A673 (cell line): ENCODE measurements around the gene ITSN2. TPM values are rescaled to one million over a fixed set of nuclear protein-coding genes. Genes with fewer than 3 reads are reported as not detected.

Source experiments
- BruUV-seq: library from RNA; stranded (reverse); fragments of 400-500 nt; replicated peaks from 2 replicates; lab custom pipeline; 2021; lab: Mats Ljungman, UMichigan
- CTCF ChIA-PET: fragments of 300-600 bp; sonication (Branson Sonifier 250); formaldehyde crosslinking; loops from one replicate; lab custom pipeline; 2022; ENCODE audit warnings: antibody characterized with exemption; lab: Charles Lee
- POLR2A ChIA-PET: fragments of 300-600 bp; sonication (Branson Sonifier 250); formaldehyde crosslinking; loops from one replicate; lab custom pipeline; 2022; ENCODE audit warnings: antibody characterized with exemption; ENCODE audit not compliant: low non-redundant PET; lab: Charles Lee
- DNase-seq: peaks from one replicate; pipeline ENCODE4 v3.0.0-alpha.2; 2015; ENCODE audit warnings: low spot score
- H3K27ac ChIP-seq: fragments of 200-600 bp; sonication (generic); 2 replicates; pipeline ENCODE4 v1.5.1; 2016; ENCODE audit warnings: mixed run types, low read depth, mild to moderate bottlenecking, mixed read lengths, antibody characterized with exemption, low read length; ENCODE audit not compliant: poor library complexity, severe bottlenecking
- H3K27me3 ChIP-seq: fragments of 200-600 bp; sonication (generic); replicated peaks from 2 replicates; pipeline ENCODE4 v1.6.1; 2017; ENCODE audit warnings: mixed run types, low read depth, mild to moderate bottlenecking, mixed read lengths, antibody characterized with exemption, low read length; ENCODE audit not compliant: insufficient read depth, poor library complexity
- H3K36me3 ChIP-seq: fragments of 200-600 bp; sonication (generic); 2 replicates; pipeline ENCODE4 v1.6.1; 2016; ENCODE audit warnings: mixed run types, mild to moderate bottlenecking, mixed read lengths, antibody characterized with exemption, low read length; ENCODE audit not compliant: insufficient read depth, poor library complexity, severe bottlenecking
- H3K4me1 ChIP-seq: fragments of 200-600 bp; sonication (generic); 2 replicates; pipeline ENCODE4 v1.6.1; 2017; ENCODE audit warnings: mixed run types, mild to moderate bottlenecking, mixed read lengths, antibody characterized with exemption, low read length; ENCODE audit not compliant: insufficient read depth, poor library complexity, severe bottlenecking
- H3K4me3 ChIP-seq: fragments of 200-600 bp; sonication (generic); 2 replicates; pipeline ENCODE4 v1.5.1; 2016; ENCODE audit warnings: low read depth, mixed run types, mild to moderate bottlenecking, mixed read lengths, low read length; ENCODE audit not compliant: poor library complexity, severe bottlenecking
- H3K9me3 ChIP-seq: fragments of 200-600 bp; sonication (generic); 2 replicates; pipeline ENCODE4 v1.6.1; 2016; ENCODE audit warnings: mixed run types, low read depth, mild to moderate bottlenecking, mixed read lengths, antibody characterized with exemption, low read length; ENCODE audit not compliant: poor library complexity, severe bottlenecking
- CTCF ChIP-seq: fragments of 300-800, 200-600 bp; sonication (generic); conservative IDR thresholded peaks from 2 replicates; pipeline ENCODE4 v1.5.1; 2017; ENCODE audit warnings: low read depth, mild to moderate bottlenecking, antibody characterized with exemption, low read length, moderate library complexity, mixed read lengths
- EZH2 ChIP-seq: fragments of 200-600 bp; sonication (generic); IDR thresholded peaks from 2 replicates; pipeline ENCODE4 v1.6.1; 2017; ENCODE audit warnings: borderline replicate concordance, low read depth, mild to moderate bottlenecking, mixed read lengths, antibody characterized with exemption, low read length; ENCODE audit not compliant: poor library complexity, severe bottlenecking
- intact Hi-C: fragments of 100-400 bp; cut with micrococcal nuclease; formaldehyde crosslinking; loops from one replicate; pipeline ENCODE4 v1.10.0; 2022; ENCODE audit not compliant: unreplicated experiment
- total RNA-seq: library from RNA; stranded (reverse); gene quantifications from 2 replicates; pipeline ENCODE4 v1.2.3, GENCODE V29; 2021

Gene ITSN2
- total RNA-seq, 1 experiment from 2014 or later: 16.4 TPM

- Histone ChIP-seq H3K4me1 (no peaks in the 10 kb centered on the region), H3K4me3 (no peak overlapping the region), H3K27ac (no peak overlapping the region), H3K9me3 (no peaks in the 10 kb centered on the region), H3K27me3 (no peaks in the 10 kb centered on the region), H3K36me3 (no peaks in the 10 kb centered on the region)
- CTCF ChIA-PET: no interaction called here
- POLR2A ChIA-PET: no interaction called here
- DNase-seq: no peak
- TF ChIP-seq EZH2: no peak
- no peak for TF ChIP-seq CTCF
- intact Hi-C loops: no loop called here
- BruUV-seq: no TSS peak
Observed at GRCh38 chr2:24153478-24153877, 206.9 kb downstream of the ITSN2 start.

Other genes starting within 250 kb of the ITSN2 start
- 0.94 TPM in 1 of 2 replicates, not detected in the other for gene PFN4, start 237.2 kb downstream of the ITSN2 start, total RNA-seq
- gene FAM228B, start 237.1 kb downstream of the ITSN2 start, total RNA-seq: 6.8 and 11.3 TPM in 2 replicates
- 0.17 TPM in 1 of 2 replicates, not detected in the other for gene FAM228A, start 185.5 kb downstream of the ITSN2 start, total RNA-seq
- gene NCOA1, start 130.7 kb upstream of the ITSN2 start, total RNA-seq: 27.5 TPM in 2 replicates